Nephron progenitor cell (in vitro differentiated cells): Measurements from ENCODE around the gene KCNIP1.

Experiments
- DNase-seq: peaks from one replicate; pipeline ENCODE4 v3.0.0; 2021
- H3K27ac Mint-ChIP-seq: 2 replicates; pipeline ENCODE4 v1.8.0; 2021; ENCODE audit warnings: mild to moderate bottlenecking, moderate library complexity, mixed read lengths
- H3K27me3 Mint-ChIP-seq: 2 replicates; pipeline ENCODE4 v1.8.0; 2021; ENCODE audit warnings: mild to moderate bottlenecking, low read depth, mixed read lengths; ENCODE audit not compliant: poor library complexity
- H3K36me3 Mint-ChIP-seq: 2 replicates; pipeline ENCODE4 v1.8.0; 2021; ENCODE audit warnings: low read depth, mixed read lengths
- H3K4me1 Mint-ChIP-seq: 2 replicates; pipeline ENCODE4 v1.8.0; 2021; ENCODE audit warnings: mixed read lengths
- H3K4me3 Mint-ChIP-seq: 2 replicates; pipeline ENCODE4 v1.8.0; 2021; ENCODE audit warnings: mild to moderate bottlenecking, moderate library complexity, mixed read lengths
- H3K9me3 Mint-ChIP-seq: 2 replicates; pipeline ENCODE4 v1.8.0; 2021; ENCODE audit warnings: mild to moderate bottlenecking, moderate library complexity, mixed read lengths
- TF ChIP-seq, protein P1 (sequence below): fragments of 200-600 bp; sonication (generic); IDR thresholded peaks from 2 replicates; pipeline ENCODE4 v1.5.0; 2021; ENCODE audit warnings: antibody characterized with exemption

KCNIP1 gene

DNA sequence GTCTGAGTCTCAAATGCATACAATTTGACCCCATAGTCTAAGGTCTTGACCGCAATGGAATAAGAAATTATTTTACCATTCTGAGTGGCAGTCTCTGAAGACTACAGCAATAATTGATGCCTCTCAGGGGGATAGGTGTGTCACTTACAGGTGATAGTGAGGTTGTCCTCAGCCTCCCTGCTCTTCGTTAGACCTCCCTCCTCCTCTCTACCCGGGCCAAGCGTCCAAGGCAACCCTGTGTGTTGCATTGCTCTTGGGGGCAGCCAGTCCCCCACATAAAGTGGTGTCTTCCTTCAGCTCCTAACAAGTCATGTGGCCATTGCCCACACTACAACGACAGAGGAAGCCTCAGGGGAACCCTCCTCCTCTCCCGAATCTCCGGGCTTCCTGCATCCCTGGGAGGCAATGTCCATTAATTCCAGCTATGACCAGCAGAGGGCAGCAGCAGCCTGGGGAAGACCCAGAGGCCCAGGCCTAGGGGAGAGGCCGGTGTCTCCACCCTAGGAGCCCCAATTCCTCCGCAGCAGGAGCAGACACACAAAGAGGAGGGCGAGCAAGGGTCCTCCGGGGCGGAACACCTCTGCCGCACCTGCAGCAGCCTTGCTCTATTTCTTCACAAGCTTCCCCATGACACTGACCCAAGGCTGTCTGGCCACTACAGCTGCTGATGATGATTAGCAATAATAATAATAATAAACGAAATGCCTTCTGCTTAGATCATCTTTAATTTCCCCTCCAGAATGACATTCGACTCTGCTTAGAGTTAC, 134.8 kb downstream of the KCNIP1 start:
- no peak overlapping the region for H3K27ac Mint-ChIP-seq
- TF ChIP-seq, protein P1, sequence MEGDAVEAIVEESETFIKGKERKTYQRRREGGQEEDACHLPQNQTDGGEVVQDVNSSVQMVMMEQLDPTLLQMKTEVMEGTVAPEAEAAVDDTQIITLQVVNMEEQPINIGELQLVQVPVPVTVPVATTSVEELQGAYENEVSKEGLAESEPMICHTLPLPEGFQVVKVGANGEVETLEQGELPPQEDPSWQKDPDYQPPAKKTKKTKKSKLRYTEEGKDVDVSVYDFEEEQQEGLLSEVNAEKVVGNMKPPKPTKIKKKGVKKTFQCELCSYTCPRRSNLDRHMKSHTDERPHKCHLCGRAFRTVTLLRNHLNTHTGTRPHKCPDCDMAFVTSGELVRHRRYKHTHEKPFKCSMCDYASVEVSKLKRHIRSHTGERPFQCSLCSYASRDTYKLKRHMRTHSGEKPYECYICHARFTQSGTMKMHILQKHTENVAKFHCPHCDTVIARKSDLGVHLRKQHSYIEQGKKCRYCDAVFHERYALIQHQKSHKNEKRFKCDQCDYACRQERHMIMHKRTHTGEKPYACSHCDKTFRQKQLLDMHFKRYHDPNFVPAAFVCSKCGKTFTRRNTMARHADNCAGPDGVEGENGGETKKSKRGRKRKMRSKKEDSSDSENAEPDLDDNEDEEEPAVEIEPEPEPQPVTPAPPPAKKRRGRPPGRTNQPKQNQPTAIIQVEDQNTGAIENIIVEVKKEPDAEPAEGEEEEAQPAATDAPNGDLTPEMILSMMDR = peak; percentile 92

DNA sequence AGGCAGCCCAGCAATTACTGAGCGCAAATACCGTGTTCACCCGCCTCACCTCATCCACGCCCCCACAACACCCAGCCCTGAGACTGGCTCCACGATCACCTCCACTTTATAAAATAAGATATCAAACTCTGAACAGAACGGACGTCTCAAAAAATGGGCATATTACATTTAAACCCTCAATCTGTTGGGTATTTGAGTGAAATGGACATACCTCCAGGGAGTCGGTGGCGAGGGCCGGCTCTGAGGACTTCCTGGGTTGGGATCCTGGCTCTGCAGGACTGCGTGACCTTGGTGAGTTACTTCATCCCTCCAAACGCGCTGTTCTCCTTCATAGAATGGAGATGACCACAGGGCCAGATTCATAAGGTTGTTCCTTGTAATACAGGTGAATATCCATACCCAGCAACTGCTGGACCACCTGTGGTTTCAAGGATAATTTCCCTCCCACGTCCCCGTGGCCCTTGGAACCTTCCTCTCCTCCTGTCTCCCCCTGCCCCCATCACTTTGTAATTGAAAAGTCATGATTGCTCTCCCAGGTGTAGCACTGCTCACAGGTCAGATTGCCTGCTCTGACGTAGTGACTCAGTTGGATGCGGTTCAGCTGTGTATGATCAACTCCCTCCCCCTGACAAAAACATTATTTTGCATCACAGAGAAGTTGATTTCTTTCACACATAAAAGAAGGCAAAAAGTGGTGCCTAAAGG, 135.6 kb downstream of the KCNIP1 start:
- TF ChIP-seq, protein P1 = no peak
- no peak overlapping the region for H3K27ac Mint-ChIP-seq
- peaks cover 27% of the 10 kb centered on the region for H3K27me3 Mint-ChIP-seq
- H3K4me3 Mint-ChIP-seq = no peak overlapping the region
- no peaks in the 10 kb centered on the region for H3K36me3 Mint-ChIP-seq
- peaks cover 13% of the 10 kb centered on the region for H3K4me1 Mint-ChIP-seq
- no peaks in the 10 kb centered on the region for H3K9me3 Mint-ChIP-seq
- no peak for DNase-seq

More for the DNA sequence above, 134.8 kb downstream of the KCNIP1 start:
- no peaks in the 10 kb centered on the region for H3K36me3 Mint-ChIP-seq
- peaks cover 22% of the 10 kb centered on the region for H3K27me3 Mint-ChIP-seq
- no peak overlapping the region for H3K4me3 Mint-ChIP-seq
- peak; percentile 92 for DNase-seq
- peaks cover 20% of the 10 kb centered on the region for H3K4me1 Mint-ChIP-seq
- H3K9me3 Mint-ChIP-seq = no peaks in the 10 kb centered on the region

DNA sequence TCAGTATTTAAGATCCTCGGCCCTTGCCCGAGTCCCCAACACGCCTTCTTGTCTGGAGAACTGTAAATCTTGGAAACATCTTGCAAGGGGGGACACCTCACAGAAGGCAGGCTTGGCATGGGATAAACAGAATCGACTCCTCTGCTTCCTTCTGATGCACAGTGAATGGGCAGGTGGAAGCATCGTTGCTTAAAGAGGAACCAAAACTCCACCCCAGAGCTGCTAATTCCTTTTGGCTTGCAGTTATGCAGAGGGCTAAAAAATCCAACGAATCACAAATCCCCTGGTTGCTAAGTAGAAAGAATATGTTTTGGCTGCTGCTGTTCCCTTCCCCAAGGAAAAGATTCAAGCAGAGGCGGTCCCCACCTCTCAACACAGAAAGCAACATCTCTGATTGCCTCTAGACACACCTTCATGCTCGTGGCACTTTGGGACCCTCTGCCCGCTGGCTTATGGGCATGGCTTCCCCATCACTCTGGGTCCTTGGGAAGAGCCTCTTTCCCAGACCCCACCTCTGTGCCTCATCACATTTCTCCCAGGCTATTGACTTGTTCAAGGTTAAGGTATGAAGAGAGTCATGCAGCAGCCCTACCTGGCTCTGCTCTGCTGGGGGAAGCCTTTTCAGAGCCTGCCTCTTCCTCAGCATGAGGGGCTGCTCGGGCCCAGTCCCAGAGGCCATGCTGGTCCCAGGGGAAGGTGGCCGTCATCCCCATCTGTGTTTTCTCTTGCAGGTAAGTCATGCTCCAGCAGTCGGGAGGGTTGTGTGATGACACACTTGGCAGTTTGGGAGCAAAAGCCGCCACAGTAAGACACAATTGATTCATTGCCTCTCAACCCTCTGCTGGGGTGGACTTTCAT, 137.1 kb downstream of the KCNIP1 start:
- Mint-ChIP-seq H3K27me3 (peaks cover 25% of the 10 kb centered on the region), H3K4me3 (no peak overlapping the region), H3K4me1 (peaks cover 10% of the 10 kb centered on the region), H3K9me3 (no peaks in the 10 kb centered on the region), H3K27ac (no peak overlapping the region), H3K36me3 (no peaks in the 10 kb centered on the region)
- no peak for DNase-seq
- TF ChIP-seq, protein P1 = no peak

DNA sequence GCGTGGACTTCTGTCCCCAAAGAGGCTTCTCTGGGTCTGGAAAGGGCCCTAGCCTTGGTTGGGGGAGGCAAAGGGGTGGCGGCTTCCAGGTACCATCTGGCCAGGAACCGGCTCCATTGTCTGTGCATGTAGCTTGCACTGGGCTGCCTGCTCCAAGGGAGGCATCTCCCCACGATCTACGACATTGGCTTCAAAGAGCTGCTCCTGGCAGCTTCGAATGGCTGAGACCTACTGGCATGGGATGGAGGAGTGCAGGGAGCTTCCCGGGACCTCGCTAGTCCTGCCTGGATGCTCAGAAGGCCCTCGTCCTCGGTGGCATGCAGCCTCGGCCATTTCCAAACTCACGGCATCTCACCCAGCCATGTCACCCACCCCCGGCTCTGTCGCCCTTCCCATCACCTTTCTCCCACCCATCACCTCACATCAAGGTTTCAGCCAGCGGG, 137.8 kb downstream of the KCNIP1 start:
- no peak for DNase-seq
- Mint-ChIP-seq H3K4me3 (no peak overlapping the region), H3K9me3 (no peaks in the 10 kb centered on the region), H3K36me3 (no peaks in the 10 kb centered on the region), H3K4me1 (peaks cover 10% of the 10 kb centered on the region), H3K27me3 (peaks cover 21% of the 10 kb centered on the region), H3K27ac (no peak overlapping the region)
- TF ChIP-seq, protein P1 = no peak

DNA sequence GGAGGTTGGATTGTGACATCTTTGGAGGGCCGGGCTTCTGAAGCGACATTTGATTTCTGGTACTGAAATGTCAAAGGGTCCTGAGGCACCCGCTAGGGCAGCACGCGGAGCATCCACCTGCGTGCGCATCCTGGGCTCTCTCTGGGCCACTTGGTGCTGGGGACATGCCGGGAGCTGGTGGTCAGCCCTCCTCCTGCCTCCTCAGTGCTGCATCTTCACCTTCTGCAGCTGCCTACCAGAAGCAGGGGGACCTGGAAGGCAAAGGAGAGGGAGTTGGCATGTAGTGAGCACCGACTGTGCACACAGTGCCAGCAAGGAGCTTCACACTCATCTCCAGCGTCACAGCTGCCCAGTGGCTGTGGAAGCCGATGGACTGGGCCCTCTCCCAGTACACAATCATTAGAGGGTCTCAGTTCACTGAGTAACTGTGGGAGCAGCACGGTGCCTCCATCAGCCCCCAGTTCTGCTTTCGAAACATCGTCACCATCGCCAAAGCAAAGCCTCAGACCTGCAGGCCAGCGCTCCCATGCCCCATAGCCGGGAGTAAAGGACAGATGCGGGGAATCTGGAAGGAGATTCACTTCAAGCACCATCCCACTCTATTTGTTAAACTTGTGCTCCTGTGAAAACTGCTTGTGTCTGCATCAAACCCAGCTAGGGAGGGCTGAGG, 138.4 kb downstream of the KCNIP1 start:
- Mint-ChIP-seq H3K9me3 (no peaks in the 10 kb centered on the region), H3K27ac (no peak overlapping the region), H3K4me1 (peaks cover 10% of the 10 kb centered on the region), H3K27me3 (peaks cover 23% of the 10 kb centered on the region), H3K36me3 (no peaks in the 10 kb centered on the region), H3K4me3 (no peak overlapping the region)
- DNase-seq = no peak
- TF ChIP-seq, protein P1 = no peak
